GM18873 (cell line): Measurements from ENCODE around the gene APOL4.
A peak's percentile ranks its signal among the peaks of the same experiment; 100 is the strongest.
"Not testable (repeated sequence)": the region's sequence is repeated elsewhere in the genome, so short reads cannot be mapped to it uniquely, and the experiment has no call there.

Experiments
- ATAC-seq: cut with Tn5 transposase; IDR thresholded peaks from one replicate; pipeline ENCODE4 v1.9.1; 2021; ENCODE audit warnings: mild to moderate bottlenecking, moderate library complexity, moderate number of reproducible peaks; ENCODE audit not compliant: unreplicated experiment, low FRiP score

Gene APOL4, protein sequence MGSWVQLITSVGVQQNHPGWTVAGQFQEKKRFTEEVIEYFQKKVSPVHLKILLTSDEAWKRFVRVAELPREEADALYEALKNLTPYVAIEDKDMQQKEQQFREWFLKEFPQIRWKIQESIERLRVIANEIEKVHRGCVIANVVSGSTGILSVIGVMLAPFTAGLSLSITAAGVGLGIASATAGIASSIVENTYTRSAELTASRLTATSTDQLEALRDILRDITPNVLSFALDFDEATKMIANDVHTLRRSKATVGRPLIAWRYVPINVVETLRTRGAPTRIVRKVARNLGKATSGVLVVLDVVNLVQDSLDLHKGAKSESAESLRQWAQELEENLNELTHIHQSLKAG

DNA sequence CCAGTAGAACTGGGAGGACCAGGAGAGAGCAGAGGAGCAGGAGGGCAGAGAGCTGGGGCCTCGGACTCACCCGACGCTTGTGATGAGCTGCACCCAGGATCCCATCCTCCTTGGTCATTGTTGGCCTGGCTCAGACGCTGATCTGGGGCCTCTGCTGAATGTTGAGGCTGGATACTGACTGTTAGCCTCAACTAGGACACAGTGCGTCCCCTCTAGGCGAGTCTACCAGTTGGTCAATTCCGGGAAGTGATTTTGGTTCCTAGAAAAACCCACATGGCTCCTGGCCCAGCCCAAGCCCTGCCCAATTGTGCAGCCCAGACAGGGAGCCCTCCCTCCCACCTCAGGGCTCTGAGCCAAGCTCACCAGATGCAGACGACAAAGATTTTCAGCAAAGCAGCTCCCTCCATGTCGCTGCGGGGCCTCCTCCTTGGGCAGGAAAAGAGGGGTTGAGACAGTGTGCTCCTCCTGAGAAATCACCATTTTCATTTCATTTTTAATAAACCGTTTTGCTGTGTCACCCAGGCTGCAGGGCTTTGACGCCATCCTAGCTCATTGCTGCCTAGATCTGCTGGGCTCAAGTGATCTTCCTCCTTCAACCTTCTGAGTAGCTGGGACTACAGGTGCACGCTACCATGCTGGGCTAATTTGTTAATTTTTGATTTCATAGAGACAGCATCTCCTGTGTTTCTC lies at the start of gene APOL4:
Gene APOL4, minus strand, starts transcription at position 180 of the 690 bp plus-strand sequence. Its CDS starts 75 bp downstream, at position 105.
- no peak for ATAC-seq

DNA sequence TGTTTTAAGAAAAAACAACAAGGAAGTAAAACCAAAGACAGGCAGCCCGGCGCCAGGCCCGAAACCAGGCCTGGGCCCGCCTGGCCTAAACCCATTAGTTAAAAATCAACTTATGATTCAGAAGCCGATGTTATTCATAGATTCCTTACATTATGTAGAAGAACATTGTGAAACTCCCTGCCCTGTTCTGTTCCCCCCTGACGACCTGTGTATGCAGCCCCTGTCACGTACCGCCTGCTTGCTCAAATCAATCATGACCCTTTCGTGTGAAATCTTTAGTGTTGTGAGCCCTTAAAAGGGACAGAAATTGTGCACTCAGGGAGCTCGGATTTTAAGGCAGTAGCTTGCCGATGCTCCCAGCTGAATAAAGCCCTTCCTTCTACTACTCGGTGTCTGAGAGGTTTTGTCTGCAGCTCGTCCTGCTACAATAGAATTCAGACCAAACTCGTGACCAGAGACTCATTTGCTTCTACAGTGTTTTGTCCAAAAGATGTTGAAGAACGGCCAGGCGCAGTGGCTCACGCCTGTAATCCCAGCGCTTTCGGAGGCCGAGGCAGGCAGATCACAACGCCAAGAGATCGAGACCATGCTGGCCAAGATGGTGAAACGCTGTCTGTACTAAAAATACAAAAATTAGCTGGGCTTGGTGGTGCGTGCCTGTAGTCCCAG lies 48.8 kb upstream of the APOL4 start:
- ATAC-seq, result not testable (repeated sequence)

DNA sequence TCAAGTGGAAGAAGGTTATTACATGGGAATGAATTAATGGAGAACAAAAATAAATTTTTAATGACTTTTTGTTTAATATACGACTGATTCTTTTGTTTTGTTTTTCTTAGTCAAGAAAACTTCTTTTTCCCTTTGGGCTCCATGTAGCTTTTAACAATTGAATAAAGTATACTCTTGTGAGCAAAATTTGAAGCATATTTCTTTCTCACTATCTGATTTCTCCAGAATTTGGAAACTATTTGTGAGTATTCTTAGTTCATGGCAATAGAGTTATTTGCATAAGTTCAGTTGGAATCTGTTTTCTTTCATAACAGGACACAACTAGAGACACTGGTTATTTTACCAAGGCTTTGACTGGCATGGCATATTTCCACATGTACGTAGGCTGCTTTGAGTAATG lies 47.6 kb upstream of the APOL4 start:
- no peak for ATAC-seq

DNA sequence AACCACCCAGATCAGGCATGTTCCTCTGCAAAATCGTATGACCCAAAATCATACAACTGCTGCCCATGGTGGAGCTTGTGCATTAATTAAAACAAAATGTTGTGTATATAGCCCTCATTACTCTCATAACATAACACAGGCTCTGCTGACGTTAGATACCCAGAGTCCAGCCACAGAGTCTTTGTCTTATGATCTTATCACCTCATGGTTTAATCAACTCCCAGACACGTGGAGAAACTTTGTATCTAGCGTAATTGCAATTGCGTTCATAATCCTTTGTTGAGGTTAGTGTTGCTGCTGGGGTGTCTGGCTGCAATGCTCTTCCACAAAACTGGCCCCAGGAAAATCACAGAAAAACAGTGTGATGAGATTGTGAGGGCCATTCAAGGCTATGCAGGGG lies 46.3 kb upstream of the APOL4 start:
- no peak for ATAC-seq

DNA sequence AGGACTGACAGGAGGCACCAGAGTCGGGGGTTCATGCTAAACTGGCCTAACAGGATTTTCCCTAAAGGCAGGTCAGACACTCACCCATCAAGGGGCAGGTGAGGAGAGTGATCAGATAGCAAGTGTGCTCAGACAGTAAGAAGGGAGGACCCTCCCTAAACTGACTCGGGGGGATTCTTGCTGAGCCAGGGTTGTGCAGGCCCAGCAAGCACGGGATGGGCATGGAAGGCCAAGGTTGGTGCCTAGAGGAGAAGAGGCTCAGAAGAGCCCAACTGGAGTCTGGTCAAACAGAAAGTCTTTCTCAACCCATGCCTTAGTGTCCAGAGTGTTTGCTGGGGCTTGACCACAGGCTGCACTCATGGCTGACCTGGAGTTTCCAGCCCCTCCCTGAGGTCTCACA lies 45.1 kb upstream of the APOL4 start:
- no peak for ATAC-seq

DNA sequence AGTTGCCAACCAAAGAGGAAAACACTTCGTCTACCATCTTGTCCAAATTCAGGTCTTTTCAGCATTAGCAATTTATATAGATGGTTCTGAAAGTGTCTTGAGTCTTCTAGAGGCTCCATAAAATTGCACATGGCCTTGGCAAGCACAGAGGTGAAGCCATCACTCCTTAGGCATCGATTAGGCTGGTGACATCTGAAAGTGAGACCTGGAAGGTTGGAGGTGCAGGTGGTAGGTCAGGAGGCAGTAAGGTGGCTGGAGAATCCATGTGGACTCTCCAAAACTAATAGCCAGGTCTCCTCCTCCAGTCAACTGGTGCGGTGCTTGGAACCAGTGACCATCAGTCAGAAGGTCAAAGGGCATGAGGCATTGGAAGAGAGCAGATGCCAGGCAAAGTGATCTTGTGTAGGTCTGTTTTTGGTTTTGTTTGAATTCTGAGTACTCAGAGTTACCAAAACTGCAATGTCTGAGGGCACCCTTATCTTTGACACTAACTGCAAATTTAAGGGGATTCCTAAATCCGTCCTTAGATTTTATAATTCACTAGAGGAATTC lies 44.3 kb upstream of the APOL4 start:
- ATAC-seq, result no peak

DNA sequence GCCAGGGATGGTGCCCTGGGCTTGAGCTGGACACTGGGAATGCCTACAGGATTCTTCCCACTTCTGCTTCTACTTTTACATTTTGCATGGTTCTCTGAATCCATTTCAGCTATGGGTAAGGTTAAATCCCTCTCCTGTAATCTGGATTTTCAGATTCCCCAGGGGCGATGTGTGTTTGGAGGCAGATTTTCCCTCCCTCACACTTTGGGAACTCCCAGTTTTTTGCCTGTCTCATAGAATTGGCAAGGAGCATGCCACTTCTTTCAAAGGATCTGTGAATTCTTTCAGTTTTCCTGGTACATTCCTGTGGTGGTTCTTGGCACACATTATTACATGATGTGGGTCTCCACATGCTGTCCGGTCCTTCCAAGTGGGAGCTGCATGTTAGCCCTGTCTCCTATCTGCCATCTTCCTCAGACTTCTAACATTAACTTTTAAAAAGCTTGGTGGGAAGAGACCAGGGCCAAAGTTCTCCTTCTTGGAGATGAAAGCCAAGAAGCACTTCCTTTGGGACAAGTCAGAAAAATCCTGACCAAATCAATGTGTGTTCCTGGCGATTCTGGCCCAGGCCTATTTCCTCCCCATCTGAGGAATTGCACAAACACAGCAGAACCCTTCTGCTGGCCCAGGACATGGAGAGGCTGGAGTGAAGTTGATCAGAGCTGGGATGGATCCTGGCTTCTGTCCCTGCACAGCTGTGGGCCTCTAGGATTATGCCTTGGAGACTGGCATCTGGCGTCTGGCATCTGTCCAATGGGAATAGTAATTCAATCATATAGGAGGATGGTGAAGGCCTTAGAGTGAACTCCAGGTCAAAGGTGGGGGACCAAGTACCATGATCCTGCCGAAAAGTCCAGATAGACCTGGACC lies 43.1 kb upstream of the APOL4 start:
- no peak for ATAC-seq

DNA sequence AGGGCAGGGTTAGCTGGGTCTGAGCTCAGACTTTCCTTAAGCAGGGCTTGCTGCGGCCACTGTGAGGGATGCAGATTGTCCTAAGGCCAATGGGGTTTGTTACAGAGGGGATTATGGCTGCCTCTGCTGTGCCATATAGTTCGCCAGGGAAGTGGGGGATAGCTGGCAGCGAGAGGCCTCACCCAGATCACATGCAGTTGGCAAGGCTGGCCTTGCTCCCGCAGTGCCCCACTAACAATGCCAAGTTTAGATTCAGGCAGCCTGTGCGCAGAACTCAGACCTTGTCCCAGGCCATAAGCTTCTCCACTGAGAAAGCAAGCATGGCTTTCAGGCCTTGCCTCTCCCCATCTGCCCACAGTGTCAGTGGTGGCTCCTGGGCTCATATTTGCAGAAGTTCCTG lies 42.4 kb upstream of the APOL4 start:
- ATAC-seq, result no peak

DNA sequence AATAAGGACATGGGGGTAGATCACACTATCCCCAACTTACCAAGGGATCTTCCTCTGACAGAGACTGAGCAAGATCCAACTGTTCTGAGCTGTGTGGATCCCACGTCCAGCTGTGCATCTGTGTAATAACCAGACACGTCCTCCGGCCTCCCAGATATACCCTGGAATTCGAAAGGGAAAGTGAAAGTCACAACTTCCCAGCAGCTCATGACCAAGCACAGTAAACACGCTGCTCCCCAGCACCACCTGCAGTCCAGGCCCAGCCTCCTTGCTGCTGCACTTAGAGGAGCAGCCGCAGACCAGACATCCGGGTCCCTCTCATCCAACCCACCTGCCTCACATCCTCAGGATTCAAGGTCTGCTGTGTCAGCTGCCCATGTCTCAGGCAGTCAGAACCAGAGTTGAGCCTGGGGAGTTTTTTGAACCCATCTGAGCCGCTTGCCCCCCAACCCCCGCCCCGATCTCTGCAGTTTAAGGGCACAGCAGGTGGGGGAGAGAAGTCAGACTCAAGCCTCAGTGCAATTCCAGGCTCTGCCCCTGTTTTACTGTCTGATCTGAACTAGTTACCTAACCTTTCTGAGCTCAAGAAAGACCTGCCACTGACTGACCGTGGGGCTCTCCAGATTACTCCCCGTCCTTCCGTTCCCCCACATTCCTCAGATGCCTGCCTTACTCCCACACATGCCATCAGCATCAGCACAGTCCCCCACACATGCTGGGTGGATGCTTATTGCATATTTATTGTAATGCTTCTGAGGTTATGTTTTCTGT lies 38.0 kb upstream of the APOL4 start, which contains the start of gene APOL2:
Gene APOL2, minus strand, starts transcription at position 127 of the 771 bp plus-strand sequence. CDS start 6,365 bp downstream, outside the sequence.
- peak; percentile 91 for ATAC-seq

DNA sequence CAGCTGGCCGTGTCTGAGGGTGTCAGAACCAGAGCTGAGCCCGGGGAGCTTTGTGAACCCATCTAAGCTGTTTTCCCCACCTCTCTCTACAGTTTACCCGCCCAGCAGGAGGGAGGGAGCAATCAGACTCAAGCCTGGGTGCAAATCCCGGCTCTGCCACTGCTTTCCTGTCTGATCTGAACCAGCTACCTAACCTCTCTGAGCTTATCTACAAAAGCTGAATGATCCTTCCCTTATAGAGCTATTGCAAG lies 37.5 kb upstream of the APOL4 start:
- no peak for ATAC-seq

DNA sequence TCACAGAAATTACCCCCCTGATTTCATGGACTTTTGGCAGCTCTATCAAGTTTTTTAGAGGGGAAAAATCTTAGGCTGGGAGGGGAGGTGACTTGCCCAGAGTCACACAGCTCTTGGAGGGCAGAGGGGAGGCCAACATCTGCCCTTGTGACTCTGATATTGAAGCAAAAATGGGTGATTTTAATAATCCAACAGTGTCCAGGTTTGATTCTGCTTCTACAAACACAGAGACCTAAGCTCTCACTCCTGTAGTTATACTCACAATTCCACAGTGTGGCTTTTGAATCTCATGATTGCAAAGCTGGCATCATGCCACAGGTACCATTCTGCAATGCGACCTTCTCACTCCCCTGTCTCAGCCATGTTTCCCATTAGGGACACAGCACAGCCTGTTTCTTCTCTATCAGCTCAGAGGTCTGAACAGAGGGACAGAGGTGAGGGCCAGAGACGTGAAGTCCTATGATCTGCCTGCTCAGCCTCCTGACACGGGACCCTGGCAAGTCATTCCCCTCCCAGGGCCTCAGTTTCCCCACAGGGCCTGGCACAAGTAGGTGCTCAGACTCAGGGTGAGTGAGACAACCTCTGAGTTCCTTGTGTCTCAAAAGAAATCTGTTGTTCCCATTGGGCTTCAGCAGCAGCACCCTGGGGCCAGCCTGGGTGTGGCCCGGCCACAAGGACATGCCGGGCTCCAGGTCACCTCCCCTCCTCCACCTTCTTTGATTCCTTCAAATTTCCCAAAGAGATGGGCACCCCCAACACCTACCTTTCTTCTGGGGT lies 37.0 kb upstream of the APOL4 start:
- ATAC-seq, result no peak

DNA sequence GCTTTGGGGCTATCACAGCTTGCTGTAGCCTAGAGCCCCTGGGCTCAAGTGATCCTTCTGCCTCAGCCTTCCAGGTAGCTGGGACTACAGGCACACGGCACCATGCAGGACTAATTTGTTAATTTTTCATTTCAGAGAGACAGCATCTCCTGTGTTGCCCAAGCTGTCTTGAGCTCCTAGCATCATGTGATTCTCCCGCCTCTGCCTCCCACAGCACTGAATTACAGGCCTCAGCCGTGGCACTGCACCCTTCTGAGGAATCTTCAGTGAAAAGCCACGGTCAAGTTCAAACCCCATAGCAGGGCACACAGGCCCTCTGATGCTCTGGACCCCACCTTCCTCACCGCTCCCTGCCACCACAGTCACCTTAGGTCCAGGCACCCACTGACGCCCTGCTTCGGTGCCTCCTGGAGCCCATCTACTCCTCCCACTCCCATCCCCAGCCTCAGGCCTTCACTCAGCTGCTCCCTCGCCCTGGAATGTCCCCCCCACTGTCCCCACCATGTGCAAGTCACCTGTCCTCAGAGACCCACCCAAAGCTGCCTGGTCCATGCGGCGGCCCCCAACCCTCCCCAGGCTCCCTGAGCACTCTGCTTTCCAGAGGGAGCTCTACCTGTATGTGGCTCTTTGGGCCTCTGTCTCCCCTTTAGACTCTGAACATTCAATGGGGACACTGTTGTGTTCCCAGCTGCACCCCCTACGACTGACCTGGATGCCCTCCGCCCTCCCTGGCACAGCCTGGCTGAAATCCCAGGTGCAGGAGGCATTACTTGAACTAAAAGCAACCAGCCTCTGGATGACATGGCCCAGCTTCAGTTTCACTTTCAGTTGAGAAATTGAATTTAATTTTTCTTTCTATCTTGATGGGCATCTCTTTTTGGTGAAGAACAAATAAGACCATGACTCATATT lies 36.1 kb upstream of the APOL4 start:
- no peak for ATAC-seq

DNA sequence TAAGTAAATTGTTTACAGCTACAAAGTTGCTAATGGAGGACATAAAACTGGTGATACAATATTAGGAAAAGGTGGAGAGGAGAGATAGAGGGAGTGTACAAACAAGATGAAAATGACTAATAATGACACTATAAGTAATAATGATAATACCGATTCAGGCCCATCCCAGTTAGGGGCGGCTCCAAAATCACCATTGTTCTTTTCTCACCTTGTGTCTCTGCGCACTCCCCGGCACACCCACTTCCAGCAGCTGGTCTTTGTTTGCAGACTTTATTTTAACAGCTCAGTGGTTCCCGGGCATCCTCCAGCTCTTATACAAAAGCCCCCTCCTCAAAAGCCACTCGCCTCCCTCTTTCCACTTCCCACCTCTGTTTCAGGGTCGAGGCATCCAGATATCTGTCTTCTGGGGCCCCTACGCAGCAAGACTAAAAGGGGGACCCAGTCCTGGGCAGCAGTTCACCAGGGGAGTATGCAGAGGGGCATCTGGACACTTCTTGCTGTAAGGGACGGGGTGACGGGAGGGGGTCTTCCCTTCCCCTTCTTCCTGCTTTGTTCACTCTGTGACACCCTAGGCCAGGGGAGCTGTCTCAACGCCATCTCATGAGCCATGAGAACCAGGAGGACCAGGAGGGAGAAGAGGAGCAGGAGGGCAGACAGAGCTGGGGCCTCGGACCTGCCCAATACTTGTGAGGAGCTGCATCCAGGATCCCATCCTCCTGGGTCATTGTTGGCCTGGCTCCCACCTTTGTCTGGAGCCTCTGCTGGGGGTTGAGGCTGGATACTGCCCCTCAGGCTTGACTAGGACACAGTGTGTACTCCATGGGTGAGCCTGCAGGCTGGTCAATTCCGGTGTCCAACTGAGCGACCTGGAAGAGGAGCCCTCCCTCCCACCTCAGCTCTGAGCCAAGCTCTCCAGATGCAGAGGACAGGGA lies 35.0 kb upstream of the APOL4 start:
- no peak for ATAC-seq

DNA sequence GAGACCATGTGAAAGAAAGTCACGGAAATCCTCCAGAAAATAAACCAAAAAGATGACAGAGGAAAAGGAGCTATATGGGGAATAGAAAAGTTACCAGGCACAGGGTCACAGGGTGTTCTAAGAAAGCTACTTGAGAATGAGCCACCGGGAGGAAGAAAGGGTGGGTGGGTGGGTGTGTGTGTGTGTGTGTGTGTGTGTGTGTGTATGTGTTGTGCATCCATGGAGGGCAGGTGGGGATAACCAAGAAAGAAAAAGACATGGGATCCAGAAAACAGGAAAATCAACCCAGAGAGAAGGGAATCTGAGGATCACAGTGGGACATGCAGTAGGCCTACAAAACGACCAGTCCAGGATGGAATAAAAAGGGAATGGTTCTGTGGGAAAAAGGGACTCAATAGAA lies 34.0 kb upstream of the APOL4 start:
- ATAC-seq, result no peak

DNA sequence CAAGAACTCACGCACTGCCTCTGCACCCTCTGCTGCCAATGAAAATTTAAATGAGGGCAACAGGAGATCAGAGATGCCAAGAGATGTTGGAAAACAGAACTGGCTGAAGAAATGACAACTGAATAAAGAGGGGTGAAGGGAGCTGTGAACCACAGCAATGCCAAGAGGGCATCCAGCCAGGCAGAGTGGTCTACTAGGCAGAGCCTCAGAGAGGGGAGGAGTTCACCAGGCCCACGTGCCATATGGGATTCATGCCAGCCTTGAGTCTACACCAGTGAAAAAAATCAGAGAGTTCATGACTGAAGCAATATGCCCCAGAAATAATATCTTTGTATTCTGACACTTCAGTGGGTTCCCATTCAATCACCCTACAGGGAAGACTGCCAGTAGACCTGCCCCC lies 33.3 kb upstream of the APOL4 start:
- ATAC-seq, result no peak

DNA sequence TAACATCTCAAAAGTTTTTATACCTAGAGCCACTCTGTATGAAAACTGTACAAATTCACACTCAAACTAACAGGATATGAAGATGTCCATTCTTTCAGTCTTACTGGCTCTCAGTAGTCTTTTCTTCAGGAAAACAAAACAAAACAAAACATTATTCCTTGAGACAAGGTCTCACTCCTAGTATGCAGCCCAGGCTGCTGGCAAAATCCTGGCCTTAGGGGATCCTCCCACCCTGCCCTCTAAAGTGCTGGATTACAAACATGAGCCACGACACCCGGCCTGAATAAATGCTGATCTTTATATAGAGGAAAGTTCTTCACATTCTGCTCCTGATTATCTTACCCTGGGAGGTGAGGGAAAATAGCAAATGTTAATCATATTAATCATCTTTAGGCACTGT lies 32.6 kb upstream of the APOL4 start:
- no peak for ATAC-seq

DNA sequence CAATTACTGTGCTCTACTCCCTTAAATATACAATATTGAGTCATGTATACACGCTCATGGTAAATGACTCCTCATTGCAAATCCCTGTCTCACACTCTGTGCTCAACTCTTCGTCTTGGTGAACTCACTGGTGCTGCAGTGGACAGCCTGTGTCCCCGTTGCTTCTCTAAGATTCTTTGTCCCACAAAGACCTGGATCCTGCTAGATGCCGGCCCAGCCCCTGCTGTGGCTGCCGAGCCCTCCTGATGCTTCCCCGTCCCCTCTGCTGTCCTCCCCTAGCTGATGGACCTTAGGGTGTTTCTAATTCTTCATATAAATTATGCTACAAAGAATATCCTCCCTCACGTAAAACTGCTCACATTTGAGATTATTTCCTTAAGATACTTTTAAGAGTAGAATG lies 32.2 kb upstream of the APOL4 start:
- ATAC-seq, result no peak
